DMS79 treated with DMSO at 0.1 percent for 48 hours (cell line): Measurements from ENCODE around the gene ETV7.
"Not testable (repeated sequence)": the region's sequence is repeated elsewhere in the genome, so short reads cannot be mapped to it uniquely, and the experiment has no call there.

ENCODE experiments used
- DNase-seq: peaks from one replicate; lab custom pipeline; 2025; lab: John Stamatoyannopoulos, UW

Gene ETV7

DNA sequence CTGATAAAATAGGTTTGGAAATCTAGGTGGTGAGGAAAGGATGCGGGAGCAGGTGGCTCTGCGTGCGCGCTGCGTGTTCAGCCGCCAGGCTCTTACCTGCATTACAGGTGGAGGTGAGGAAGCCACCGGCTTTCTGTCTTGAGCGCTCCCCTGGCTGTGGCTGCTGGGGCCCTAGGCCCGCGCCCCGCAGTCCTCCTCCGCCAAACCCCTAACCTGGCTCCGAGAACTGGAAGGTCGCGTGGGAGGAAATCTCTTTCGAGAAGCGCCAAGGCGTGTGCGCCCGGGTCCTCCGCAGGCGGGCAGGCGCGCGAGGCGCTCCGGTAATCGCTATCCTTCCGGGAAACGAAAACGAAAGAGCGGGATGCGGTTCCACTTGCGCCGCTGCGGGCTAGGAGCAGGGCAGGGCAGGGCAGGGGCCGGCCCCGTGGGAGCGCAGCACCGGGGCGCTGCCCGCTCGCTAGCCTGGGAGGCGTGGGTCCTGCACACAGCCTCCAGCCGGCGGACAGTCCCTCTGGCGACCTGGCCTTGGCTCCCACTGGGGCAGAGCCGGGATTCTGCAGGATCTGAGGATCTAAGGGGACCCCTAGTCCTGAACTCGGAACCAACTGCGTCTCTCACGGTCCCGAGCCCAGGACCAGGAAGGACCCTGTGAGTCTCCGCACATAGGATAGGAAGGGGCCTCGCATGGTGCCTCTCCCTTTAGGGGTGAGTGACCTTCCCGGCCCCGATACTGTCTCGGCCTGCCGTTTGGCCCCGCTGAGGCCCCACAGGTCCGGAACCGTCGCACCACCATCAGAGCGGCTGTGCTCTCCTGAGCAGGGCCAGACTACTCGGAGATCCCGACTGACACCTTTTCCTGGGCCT is at the start of gene ETV7:
Gene ETV7 (minus strand): TSS at position 230 of the 864 bp plus-strand sequence. CDS start 128 bp downstream, at position 102.
- peak; percentile 42 for DNase-seq

DNA sequence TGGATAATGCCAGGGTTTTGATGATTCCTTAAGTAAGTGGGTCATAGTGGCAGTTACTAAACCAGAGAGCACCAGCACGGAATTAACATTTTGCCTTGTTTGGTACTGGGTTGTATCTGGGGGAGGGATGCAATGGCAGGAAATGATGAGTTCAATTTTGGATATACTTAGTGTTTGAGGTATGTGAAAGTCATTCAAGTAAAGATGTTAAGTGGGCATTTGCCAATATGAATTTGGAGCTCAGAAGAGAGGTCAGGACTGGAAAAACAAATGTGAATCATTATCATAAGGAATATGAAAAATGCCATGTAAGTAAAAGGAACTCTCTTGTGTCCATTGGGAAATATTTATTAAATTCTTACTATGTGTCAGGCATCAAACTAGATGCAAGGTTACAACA is 49.0 kb upstream of the ETV7 start:
- no peak for DNase-seq

DNA sequence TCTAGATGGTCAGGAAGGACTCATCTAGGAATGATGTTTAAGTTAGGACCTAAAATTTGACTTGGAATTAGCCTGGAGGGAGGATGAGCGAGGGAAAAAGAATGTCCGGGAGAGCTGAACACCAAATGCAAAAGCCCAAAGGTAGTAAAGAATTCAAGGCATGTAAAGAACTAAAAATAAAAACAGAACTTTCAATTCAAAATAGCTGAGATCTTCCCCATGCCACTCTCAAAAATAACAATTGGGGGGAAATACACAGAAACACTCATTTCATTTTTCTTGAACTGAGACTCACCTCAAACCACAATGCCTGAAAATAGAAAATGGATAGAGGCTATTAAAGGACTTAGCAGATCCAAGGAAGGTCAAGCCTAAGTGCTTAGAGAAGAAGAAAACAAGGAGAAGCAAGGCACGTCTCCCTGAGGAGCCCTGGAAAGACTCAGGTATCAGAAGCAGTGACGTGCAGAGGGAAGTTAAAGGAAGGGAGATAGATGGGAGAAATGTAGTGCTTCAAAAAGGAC is 44.7 kb upstream of the ETV7 start:
- no peak for DNase-seq

DNA sequence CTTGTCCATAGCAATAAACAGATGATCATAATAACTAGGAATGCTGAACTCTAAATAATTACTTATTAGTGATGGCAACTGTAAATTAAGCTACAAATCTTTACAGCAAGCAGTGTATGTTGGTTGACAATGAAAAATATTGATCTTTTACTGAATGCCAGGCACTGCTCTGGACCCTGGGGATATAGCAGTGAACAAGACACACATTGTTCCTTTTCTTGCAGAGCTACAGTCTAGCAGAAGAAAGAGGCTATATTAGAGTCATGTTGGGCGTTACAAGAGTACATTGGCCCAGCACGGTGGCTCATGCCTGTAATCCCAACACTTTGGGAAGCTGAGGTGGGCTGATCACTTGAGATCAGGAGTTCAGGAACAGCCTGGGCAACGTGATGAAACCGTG is 43.7 kb upstream of the ETV7 start:
- DNase-seq: no peak

DNA sequence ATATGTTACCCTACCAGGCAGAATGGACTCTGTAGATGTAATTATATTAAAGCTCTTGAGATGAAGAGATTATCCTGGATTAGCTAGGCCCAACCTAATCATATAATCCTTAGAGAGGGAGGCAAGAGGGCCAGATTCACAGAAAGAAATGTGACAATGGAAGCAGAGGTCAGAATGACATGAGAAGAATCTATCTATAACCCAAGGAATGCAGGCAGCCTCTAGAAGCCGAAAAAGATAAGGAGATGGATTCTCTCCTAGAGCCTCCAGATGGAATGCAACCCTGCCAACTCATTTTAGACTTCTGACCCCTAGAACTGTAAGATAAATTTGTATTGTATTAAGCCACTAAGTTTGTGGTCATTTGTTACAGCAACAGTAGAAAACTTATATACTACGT is 42.9 kb upstream of the ETV7 start:
- no peak for DNase-seq

DNA sequence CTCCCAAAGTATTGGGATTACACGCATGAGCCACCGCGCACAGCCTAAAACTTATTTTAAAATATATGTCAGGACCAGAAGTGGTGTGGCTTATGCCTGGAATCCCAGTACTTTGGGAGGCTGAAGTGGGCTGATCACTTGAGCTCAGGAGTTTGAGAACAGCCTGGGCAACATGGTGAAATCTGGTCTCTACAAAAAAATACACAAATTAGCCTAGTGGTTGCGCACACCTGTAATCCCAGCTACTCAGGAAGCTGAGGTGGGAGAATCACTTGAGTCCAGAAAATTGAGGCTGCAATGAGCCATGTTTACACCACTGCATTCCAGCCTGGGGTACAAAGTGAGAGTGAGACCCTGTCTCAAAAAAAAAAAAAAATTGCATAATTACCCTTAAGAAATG is 41.4 kb upstream of the ETV7 start:
- DNase-seq: no peak

DNA sequence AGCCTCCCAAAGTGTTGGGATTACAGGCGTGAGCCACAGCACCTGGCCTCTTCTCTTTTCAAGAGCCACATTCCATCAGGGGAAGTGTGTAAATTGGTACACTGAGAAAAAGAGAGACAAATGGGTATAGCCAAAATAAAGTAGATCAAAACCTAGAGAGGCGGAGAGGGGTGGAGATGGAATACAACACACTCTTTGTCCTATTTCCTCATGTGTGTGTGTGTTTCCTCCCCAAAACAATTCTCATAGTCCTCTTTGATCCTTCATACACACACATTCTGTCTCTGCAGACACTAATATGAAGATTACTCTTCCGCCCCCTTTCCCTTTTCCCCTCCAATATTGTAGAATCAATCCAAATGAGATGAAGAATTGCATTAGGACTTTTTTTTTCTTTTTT is 39.2 kb upstream of the ETV7 start:
- DNase-seq: no peak

DNA sequence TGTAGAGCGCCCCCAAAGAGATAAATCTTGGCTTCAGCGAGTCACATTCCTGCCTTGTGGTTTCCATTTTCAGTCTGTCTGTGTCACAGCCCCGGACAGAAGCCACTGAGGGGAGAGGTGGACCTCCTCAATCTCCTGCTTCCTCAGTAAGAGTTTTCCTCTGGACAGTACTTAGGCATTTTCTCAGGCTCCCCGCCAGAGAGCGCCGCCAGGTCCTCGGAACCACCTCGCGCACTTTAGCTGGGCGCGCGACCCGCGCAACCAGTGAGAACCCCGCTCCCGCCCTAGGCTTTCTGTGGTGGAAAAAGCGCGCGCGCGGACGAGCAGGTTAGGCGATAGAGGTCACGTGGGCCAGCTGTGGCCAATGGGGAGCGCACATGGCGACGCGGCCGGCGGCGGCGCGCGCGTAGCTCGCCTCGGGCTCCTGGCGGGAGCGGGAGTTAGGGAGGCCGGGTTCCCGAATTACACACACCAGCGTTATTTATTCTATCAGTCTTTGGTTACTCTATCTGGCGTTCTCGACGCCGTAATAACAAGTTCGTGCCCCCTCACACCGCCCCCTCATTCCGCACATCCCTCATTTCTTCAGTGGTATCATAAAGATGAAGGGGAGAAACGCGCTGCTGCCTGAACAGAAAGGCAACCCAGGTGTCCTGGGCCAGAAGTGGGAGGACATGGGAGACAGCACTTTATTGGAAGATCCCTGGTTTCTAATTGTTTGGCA is 35.8 kb upstream of the ETV7 start:
- DNase-seq: peak; percentile 98

DNA sequence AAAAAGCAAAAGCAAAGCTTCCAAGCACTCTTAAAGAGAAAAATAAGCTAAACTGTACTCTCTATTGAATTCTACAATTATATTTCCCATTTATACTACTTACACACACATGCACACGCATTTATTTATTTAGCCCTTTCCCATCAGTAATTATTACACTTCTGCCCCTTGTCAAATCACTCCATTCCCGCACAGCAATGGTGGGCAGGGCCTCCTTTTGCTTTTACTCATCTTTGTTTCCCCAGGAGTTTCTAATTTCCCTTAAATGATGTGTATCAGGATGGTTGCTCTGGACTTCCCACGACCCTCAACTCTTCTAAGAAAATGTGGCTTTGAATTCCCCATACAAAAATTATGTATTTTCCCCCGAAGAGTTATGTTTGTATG is 35.2 kb upstream of the ETV7 start:
- DNase-seq: peak; percentile 59

DNA sequence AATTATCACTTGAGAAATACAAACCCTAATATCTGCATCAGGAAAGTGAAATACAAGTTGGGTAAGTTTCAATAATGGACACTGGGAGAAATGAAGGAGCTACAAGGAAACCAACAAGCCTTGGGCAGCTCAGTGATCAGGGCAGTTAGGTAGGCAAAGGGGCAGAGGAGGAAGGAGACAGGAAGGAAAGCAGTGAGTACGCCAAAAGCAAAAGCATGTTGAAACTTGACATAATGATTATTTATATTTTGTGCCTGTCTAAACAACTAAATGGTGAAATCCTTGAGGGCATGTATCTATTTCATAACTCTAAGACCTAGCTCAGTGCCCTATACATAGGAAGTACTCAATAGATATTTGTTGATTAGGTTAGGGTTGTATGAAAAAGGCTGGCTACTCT is 31.8 kb upstream of the ETV7 start:
- DNase-seq: no peak

DNA sequence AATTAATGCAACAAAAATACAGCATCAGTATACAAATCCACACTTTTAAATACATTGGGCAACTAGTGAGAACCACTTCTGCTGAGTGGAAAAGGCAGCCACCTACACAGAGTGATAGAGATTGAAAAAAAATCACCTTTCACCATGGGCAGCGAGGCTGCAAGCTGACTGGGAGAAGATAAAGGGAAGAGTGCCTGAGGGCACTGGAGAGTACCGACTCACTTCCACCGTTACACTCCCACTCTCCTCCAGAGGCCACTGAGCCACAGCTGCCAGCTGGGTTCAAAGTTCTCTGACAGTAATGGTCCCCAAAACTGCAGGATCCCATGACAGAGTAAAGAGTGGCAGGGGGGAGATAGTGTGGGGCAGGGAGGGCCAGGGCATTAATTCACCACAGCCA is 31.1 kb upstream of the ETV7 start:
- DNase-seq: no peak

DNA sequence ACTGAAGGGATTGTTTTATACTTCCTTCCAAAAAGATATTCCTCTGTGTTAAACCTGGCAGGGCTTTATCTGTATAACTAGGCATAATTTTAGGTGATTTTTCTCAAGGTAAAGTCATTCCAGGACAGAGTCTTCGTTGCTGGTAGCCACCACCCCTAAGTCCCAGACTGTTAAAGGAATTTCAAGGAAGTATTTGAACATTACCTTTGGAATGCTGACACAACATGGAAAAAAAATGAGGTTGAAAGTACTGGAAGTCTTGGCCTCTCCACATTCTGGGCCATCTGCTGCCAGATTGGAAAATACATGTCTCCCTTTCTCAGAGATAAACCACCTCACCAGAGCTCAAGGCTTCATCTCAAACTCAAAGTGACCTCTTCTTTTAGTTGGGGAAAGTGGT is 27.0 kb upstream of the ETV7 start:
- DNase-seq: no peak

DNA sequence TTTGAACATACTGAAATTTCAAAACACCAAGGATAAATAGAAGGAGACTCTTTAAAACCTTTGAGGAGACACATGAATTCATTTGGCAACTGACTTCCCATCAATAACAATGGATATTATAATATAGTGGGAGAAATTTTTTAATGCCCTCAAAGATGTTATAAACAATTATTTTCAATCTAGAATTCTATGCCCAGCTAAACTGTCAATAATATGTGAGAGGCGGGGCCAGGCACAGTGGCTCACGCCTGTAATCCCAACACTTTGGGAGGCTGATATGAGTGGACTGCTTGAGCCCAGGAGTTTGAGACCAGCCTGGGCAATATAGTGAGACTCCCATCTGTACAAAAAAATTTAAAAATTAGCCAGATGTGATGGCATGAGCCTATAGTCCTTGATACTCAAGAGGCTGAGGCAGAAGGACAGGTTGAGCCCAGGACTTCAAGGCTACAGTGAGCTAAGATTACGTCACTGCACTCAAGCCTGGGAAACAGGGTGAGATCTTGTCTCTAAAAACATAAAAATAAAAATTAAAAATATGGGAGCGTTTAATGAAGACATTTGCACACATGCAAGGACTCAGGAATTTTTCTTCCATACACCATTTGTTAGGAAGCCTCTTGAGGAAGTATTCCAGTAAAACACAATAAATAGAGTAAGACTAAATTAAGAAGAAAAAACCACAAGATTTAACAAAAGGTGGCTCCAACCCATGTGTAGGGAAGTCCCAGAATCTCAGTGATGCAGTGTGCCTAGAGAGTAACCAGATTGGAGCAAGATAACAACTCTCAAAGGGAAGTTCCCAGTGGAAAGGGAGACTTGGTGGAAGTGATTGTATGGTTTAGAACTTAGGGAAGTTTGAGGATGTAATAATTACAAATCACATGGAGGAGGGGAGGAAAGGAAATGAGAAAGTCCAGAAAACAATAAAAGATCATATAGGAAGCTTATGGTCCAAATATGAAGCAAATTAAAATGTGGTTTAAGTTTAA is 26.3 kb upstream of the ETV7 start:
- DNase-seq: no peak

DNA sequence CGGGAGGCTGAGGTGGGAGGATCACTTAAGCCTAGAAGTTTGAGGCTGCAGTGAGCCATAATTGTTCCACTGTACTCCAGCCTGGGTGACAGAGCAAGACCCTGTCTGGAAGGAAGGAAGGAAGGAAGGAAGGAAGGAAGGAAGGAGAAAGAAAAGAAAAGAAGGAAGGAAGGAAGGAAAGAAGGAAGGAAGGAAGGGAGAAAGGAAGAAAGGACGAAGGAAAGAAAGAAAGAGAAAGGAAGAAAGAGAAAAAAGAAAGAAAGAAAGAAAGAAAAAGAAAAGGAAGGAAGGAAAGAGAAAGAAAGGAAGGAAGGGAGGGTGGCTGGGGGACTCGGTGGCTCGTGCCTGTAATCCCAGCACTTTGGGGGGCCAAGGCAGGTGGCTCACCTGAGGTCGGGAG is 22.2 kb upstream of the ETV7 start:
- DNase-seq: not testable (repeated sequence)

DNA sequence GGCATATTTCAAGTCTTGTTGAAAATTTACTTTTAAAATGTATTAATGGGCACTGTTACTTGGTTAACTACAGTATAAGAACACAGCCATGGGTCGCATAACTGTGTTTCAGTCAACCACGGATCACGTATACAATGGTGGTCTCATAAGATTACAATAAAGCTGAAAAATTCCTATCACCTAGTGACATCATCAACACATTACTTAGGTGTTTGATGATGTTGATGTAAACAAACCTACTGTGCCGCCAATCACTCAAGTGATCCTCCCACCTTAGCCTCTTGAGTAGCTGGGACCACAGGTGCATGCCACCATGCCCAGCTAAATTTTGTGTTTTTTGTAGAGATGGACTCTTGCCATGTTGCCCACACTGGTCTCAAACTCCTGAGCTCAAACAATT is 16.7 kb upstream of the ETV7 start:
- DNase-seq: no peak

DNA sequence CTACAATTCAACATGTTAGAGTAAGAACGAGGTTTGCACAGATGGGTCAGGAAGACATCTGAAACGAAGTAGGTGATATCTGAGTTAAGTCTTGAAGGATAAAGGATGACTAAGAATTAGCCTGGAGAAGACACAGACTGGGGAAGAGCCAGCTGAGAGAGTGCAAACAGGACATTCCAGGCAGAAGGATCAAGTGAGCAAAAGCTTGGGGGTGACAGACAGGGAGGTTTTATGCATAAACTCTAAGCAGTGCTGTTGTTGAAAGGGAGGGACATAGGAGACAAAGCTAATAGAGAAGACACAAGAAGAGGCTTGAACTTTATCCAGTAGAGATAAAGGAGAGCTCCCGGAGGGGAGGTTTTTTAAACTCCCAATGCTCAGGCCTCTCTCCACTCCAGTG is 15.0 kb upstream of the ETV7 start:
- no peak for DNase-seq

DNA sequence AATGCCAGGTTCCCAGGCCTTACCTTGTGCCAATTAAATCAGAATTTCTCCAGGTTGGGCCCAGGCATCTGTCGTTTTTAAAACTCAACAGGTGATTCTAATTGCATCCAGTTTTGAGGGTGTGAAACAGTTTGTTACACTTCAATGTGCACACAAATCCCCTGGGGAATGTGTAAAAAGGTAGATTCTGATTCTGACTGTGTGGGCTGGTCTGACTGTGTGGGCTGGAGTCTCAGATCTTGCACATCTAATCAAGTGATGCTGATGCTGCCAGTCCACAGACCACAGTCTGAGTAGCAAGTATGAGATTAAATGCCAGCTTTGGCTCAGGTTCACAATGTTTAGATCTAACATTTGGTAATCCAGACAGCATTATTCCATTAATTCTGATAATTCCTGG is 12.5 kb upstream of the ETV7 start:
- no peak for DNase-seq

DNA sequence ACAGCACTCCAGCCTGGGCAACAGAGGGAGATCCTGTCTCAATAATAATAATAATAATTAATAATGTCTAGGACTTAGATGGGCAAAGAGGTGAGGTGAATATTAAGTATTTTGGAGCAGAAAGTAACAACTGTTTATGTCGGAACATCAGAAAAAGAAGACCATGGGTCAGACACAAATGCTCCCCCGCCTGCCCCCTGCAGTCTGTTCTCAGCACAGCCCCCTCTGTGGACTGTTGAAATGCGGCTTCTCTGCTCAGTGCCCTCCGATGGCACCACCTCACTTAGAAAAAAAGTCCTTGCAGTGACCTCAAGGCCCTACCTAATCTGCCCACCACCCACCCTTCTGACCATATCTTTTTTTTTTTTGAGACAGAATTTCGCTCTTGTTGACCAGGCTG is 5.2 kb upstream of the ETV7 start:
- no peak for DNase-seq

DNA sequence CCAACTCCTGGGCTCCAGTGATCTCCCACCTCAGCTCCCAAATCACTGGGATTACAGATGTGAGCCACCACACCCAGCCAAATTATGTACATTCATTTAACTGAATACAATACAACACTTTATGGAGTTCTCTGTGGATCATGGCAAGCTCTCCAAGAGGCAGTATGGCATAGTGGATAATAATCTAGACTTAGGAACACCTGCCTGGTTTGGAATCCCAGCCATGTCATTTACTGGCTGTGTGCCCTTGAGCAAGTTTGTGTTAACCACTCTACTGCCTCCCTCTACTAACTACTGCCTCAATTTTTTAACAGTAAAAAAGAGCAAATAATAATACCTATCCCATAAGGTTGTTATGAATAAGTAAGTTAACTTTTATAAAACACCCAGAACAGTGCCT is 1.9 kb upstream of the ETV7 start:
- DNase-seq: no peak

DNA sequence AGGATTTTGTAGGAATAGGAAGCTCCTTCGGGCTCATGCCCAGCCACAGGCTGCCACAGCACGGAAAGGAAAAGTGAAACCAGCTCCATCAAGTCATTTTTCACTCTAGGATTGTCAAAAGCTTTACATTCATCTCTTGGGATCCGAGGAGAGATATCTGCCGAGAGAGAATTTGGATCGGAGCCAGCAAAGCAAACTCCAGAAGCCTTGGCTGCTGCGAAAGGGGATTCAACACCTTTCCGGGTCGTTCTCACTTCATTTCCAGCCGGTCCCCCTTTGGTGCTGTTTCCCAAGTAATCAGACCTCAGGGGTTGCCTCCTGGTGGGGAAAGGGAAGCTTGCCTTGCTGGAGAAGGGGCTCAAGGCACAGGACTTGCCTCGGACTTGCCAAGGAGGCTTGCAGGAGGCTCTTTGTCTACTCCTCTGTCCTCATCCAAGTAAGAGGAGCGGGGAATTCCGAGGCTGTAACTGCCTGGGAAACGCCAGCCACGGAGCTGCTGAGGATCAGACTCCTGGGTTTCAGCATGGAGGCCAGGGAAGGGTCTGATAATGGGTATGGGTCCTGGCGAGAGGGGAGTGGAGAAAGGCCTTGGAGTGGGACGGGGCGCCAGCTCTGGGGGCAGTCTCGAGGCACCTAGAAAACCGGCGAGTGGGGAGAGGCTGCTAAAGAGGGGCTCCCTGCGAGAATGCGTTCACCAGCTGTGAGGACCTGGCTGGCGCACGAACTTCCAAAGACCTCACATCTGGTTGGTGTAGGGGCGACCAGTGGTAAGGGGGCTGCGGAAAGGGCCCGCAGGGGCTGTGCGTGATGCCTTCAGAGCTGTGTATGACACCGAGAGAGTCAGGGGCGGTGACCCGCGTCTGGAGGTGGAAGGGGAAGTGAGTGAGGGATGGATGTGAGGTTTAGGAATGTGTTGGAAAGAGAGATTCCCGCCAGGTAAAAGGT is 702 bp downstream of the ETV7 start:
- peak; percentile 62 for DNase-seq

DNA sequence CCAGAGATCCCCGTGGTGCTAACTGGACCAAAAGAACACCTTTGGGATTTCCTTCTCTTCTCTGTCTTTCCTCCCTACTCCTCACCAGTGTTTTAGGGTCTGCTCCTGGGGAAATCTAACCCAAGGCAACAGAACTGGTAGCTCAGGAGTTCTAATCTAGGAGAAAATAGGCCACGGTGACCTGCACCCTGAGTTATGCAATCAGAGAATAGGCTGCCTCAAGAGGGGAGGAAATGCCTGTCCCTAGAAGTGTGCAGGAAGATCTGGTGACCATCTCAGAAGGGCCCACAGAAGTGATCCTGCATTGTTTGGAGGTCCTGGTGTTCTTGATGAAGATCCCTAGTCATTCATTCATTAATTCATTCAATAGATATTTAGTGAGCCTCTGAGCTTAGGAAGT is 3.4 kb downstream of the ETV7 start:
- DNase-seq: no peak
